ENCODE data around the gene PCTP. TPM values are rescaled to one million over a fixed set of nuclear protein-coding genes. Genes with fewer than 3 reads are reported as not detected.

Gene PCTP
- total and polyA plus RNA-seq, 9 of the 15 experiments (the other 6 are each of a cell fraction or from before 2014, with no cell fraction given), result 10.9 to 62.3 (median 41.2) TPM

GRCh38 chr17:55794725-55795482, 44.1 kb downstream of the PCTP start:
- no peaks in the 10 kb centered on the region for H3K27me3 ChIP-seq (ENCODE audit: control insufficient read depth in 2 of 2, insufficient read depth in 2 of 2, low read length in 2 of 2)
- no peak for DNase-seq (ENCODE audit: extremely low read depth in 1 of 4, low spot score in 3 of 4)
- no peak overlapping the region for H3K4me3 ChIP-seq
- ChIA-PET CTCF (ENCODE audit: low intra/inter-chr PET ratio) (no interaction called here), POLR2A (no interaction called here)
- in situ Hi-C loops (cut with MboI), result no loop called here
- no peaks in the 10 kb centered on the region for H3K9me3 ChIP-seq (replicated peaks; ENCODE audit: control insufficient read depth, insufficient read depth, low read depth, low read length)
- 46% methylated on average over 6 of the region's 6 CpGs for WGBS (ENCODE audit: insufficient coverage, low coverage, missing lambda C conversion rate)
- no peaks in the 10 kb centered on the region for H3K79me2 ChIP-seq (ENCODE audit: control insufficient read depth, insufficient read depth, low read length)
- H3K4me1 ChIP-seq (replicated peaks in 1 of 2; ENCODE audit: control insufficient read depth in 2 of 2, insufficient read depth in 2 of 2, low read length in 2 of 2), result no peaks in the 10 kb centered on the region
- intact Hi-C loops (cut with micrococcal nuclease), result no loop called here
- H3K36me3 ChIP-seq (ENCODE audit: control insufficient read depth, insufficient read depth, low read length), result no peaks in the 10 kb centered on the region
- no peak overlapping the region for H3K9ac ChIP-seq (ENCODE audit: insufficient read depth in 1 of 2, low read depth in 2 of 2, low read length in 2 of 2)
- no peaks in the 10 kb centered on the region for H4K20me1 ChIP-seq (replicated peaks; ENCODE audit: control insufficient read depth, insufficient read depth, low read length)
- H3K27ac ChIP-seq (ENCODE audit: extremely low read depth, low read depth, low read length), result no peak overlapping the region
- BruUV-seq (replicated peaks), result no TSS peak
- no peak overlapping the region for H2AFZ ChIP-seq (ENCODE audit: low read depth, low read length)
- ATAC-seq, result no peak
- FAIRE-seq, result no peak
- no peak overlapping the region for H3K4me2 ChIP-seq (ENCODE audit: insufficient read depth, low read length)
- TF ChIP-seq TRIM24 (IDR thresholded peaks at IDR 0.05) (no peak), SAFB (IDR thresholded peaks at IDR 0.05; ENCODE audit: borderline replicate concordance, low read depth, low read length) (no peak), ZNF561 (CRISPR knock-in tag; conservative IDR thresholded peaks at IDR 0.05) (no peak), STAT6 (CRISPR knock-in tag; IDR thresholded peaks at IDR 0.05) (no peak), PRPF4 (IDR thresholded peaks at IDR 0.05; ENCODE audit: insufficient read depth, low read depth, low read length, poor library complexity, severe bottlenecking) (no peak), ZNF398 (CRISPR knock-in tag; IDR thresholded peaks at IDR 0.05) (no peak), SLC30A9 (CRISPR knock-in tag; IDR thresholded peaks at IDR 0.05) (no peak)
- no peaks in the 10 kb centered on the region for H3K9me1 ChIP-seq (ENCODE audit: control insufficient read depth, insufficient read depth, low read length)
